Measurements from ENCODE around the gene PRAC2. TPM values are rescaled to one million over a fixed set of nuclear protein-coding genes. Genes with fewer than 3 reads are reported as not detected.

The PRAC2 gene
- total RNA-seq, 4 donors from 2014 or later = not detected

GRCh38 chr17:48681609-48682008 is 41.4 kb upstream of the PRAC2 start:
- TF ChIP-seq POLR2A (IDR thresholded peaks at IDR 0.05) (no peak), CTCF (IDR thresholded peaks at IDR 0.05 in 4 of 5, conservative IDR thresholded peaks at IDR 0.05 in 1 of 5) (no peak)
- DNase-seq (no peak), ATAC-seq (no peak)
- H3K36me3 ChIP-seq = no peaks in the 10 kb centered on the region
- peaks cover 5 to 10% (median 10%) of the 10 kb centered on the region in 3 donors for H3K27me3 ChIP-seq
- no peaks in the 10 kb centered on the region for H3K9me3 ChIP-seq
- intact Hi-C loops (cut with DNase I; ENCODE audit: low total_unique reads) (no loop called here), in situ Hi-C loops (cut with MboI; ENCODE audit: low sequenced_read_pairs in 4 of 4) (loop anchor here in 1 of 4 donors (10.0 kb wide), 1 partner anchor 113 kb away; no protein-coding TSS in a partner anchor)
- no peak overlapping the region for H3K27ac ChIP-seq
- H3K4me3 ChIP-seq = no peak overlapping the region
- H3K4me1 ChIP-seq = peaks cover 0 to 4% of the 10 kb centered on the region in 2 donors

- DNase-seq (no peak), ATAC-seq (no peak)
- no peaks in the 10 kb centered on the region for H3K9me3 ChIP-seq
- H3K27ac ChIP-seq = no peak overlapping the region
- peaks cover 8 to 12% (median 10%) of the 10 kb centered on the region in 3 donors for H3K27me3 ChIP-seq
- TF ChIP-seq POLR2A (IDR thresholded peaks at IDR 0.05) (no peak), CTCF (IDR thresholded peaks at IDR 0.05 in 4 of 5, conservative IDR thresholded peaks at IDR 0.05 in 1 of 5) (no peak)
- in situ Hi-C loops (cut with MboI; ENCODE audit: low sequenced_read_pairs in 4 of 4) = no loop called here
- H3K4me3 ChIP-seq = no peak overlapping the region
- intact Hi-C loops (cut with DNase I; ENCODE audit: low total_unique reads) = no loop called here
- no peaks in the 10 kb centered on the region for H3K36me3 ChIP-seq
- no peaks in the 10 kb centered on the region for H3K4me1 ChIP-seq
Measured at GRCh38 chr17:48690655-48691054, 32.3 kb upstream of the PRAC2 start.

DNA sequence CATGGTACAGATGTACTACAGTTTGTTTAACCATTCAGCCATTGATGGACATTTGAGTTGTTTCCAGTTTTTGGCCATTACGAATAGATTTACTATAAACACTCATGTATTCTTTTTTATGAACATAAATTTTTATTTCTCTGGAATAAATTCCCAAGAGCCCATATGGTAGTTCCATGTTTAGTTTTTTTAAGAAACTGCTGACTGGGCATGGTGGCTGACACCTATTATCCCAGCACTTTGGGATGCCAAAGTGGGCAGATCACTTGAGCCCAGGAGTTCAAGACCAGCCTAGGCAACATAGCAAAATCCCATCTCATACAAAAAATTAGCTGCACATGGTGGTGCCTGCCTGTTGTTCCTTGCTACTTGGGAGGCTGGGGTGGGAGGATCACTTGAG is 30.9 kb upstream of the PRAC2 start:
- Histone ChIP-seq H3K36me3 (no peaks in the 10 kb centered on the region), H3K9me3 (no peaks in the 10 kb centered on the region), H3K4me1 (no peaks in the 10 kb centered on the region), H3K27ac (no peak overlapping the region), H3K27me3 (peaks cover 12 to 20% (median 19%) of the 10 kb centered on the region in 3 donors), H3K4me3 (no peak overlapping the region)
- intact Hi-C loops (cut with DNase I; ENCODE audit: low total_unique reads) = no loop called here
- ATAC-seq (no peak), DNase-seq (no peak)
- in situ Hi-C loops (cut with MboI; ENCODE audit: low sequenced_read_pairs in 4 of 4) = no loop called here
- TF ChIP-seq CTCF (IDR thresholded peaks at IDR 0.05 in 4 of 5, conservative IDR thresholded peaks at IDR 0.05 in 1 of 5) = no peak
- no peak for TF ChIP-seq POLR2A (IDR thresholded peaks at IDR 0.05)

GRCh38 chr17:48693178-48693577 is 29.8 kb upstream of the PRAC2 start:
- no peak overlapping the region for H3K27ac ChIP-seq
- no peaks in the 10 kb centered on the region for H3K9me3 ChIP-seq
- no peak overlapping the region for H3K4me3 ChIP-seq
- peaks cover 19 to 23% (median 20%) of the 10 kb centered on the region in 3 donors for H3K27me3 ChIP-seq
- no peak for DNase-seq
- ATAC-seq = no peak
- in situ Hi-C loops (cut with MboI; ENCODE audit: low sequenced_read_pairs in 4 of 4) (no loop called here), intact Hi-C loops (cut with DNase I; ENCODE audit: low total_unique reads) (no loop called here)
- H3K36me3 ChIP-seq = no peaks in the 10 kb centered on the region
- TF ChIP-seq POLR2A (IDR thresholded peaks at IDR 0.05) = no peak
- no peak for TF ChIP-seq CTCF (IDR thresholded peaks at IDR 0.05 in 4 of 5, conservative IDR thresholded peaks at IDR 0.05 in 1 of 5)
- no peaks in the 10 kb centered on the region for H3K4me1 ChIP-seq
